T-helper 9 cell (primary cell): ENCODE measurements around the gene ELF5.

Source experiments
- DNase-seq: peaks from one replicate; pipeline ENCODE4 v3.0.0-alpha.2; 2020

ELF5 gene

GRCh38 chr11:34521265-34521664, 7.7 kb upstream of the ELF5 start:
- DNase-seq: no peak

DNA sequence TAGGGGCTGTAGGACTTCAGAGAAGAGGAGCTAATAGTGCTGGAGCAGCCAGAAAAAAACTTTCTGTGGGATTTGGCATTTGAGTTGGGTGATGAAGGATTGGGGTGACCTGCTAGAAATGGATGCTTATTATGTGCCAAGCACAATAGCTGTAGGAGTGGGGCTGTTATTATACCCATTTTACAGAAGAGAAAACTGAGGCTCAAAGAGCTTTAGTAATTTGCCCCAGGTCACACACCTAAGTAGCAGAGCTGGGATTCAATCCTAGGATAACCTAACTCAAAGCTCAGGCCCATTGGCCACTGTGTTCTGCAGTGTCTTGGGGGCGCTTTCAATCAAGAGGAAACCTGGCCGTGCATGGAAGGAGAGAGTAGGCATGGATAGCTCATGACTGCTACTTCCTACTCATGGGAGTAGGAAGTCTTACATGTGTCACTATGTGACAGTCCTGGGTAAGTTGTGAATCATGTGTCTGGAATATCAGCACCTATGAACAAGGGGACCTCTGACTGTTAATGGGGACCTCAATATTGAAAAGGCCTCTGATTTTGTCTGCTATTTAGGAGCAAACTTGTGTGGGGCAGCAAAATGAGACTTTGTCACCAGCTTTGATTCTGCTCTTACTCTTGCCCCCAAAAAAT, 6.1 kb upstream of the ELF5 start:
- no peak for DNase-seq

GRCh38 chr11:34516247-34517040, 2.9 kb upstream of the ELF5 start:
- DNase-seq: no peak

- no peak for DNase-seq
Measured at GRCh38 chr11:34514597-34514996, 1.0 kb upstream of the ELF5 start.

DNA sequence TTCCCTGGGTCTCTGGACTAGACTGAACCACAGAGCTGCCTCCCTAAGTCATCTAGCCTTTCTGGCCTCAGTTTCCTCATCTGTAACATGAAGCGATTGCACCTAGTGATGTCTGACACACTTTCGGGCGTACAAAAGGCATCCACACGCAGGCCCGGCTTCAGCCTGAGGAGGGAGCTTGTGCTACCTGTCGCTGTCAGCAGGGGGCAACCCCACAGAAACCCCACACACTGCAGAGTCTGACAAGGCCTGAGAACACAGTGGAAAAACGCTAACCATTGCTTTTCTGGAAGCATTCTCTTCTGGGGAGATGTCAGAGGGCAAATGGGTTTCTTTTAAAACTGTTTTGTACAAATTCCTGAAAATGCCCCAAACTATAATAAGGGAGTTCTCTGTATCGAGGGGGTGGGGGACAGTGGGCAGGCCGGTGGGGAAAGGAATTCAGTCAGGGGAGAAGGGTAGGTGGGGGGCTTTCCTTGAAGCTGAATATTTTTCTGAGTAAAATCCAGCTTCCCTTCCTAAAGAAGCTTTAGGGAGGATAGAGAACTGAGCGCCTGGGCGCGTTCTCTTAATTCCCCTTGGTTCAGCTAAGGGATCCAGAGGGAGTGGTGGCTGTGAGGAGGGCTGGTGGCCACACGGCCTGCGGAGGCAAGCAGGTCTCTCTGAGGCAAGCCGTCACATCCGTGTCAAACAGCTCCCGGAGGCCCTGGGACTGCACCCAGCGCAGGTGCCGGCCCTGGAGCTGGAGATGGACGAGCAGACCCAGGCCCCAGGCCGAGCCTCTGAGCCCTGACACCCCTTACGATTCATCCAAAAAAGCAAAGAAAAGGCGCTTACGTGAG, 533 bp downstream of the ELF5 start:
- peak; percentile 21 for DNase-seq

- no peak for DNase-seq
Measured at GRCh38 chr11:34510673-34511072, 2.9 kb downstream of the ELF5 start.

DNA sequence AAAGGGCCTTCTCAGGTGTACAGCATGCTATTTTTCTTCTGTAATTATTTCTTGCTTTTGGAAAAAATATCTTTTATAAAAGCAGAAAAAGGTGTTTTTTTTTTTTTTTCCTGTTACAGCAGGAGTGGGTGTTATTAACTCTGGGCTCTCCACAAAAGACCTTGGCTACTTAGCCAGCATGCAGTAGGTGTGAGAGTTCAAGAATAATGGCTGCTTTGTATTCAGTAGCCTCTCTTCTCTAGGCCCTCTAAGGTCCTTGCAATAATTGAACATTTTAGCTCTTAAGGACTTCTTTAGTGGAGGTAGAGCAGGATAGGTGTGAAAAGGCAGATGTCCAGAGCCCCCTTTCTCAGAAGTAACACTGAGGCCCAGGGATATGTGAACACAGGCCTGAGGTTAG, 3.4 kb downstream of the ELF5 start:
- DNase-seq: no peak

GRCh38 chr11:34509336-34509876, 4.2 kb downstream of the ELF5 start:
- DNase-seq: no peak

DNA sequence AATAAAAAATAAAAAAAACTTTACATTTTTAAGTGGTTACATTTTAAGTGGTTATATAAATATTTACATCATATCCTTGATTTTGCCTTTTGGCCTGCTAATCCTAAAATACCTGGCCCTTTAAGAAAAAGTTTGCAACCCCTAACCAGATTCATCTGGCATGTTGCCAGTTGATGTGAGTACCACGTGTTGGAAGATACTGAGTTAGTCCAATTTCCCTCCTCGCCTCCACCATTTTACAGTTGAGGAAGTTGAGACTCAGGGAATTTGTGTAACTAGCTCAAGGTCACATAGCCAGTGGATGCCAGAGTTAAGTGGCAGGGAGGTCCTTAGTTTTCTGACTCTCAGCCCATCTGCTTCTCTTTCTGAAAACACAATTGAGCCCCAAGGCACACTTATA, 5.1 kb downstream of the ELF5 start:
- DNase-seq: no peak

- no peak for DNase-seq
Measured at GRCh38 chr11:34507610-34508009, 6.0 kb downstream of the ELF5 start.

DNA sequence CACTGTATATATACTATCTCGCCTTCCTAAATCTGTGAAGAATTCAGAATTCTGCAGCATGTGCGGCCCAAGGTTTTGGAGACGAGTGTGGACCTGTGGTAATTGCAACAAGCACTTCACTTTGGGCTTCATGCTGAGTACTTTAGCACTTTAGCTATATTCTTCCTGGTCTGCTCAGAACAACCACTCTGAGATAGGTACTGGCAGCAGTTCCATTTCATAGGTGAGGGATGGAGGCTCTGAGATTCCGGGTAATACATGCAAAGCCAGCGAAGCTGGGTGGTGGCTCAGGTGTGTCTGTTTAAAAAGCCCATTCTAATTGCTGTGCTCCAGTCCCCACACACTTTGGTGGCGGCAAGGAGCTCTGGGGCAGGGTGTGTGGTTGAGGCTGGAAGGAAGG, 6.4 kb downstream of the ELF5 start:
- DNase-seq: no peak

GRCh38 chr11:34505874-34506273, 7.7 kb downstream of the ELF5 start:
- DNase-seq: no peak

- no peak for DNase-seq
Measured at GRCh38 chr11:34502949-34503348, 10.6 kb downstream of the ELF5 start.

DNA sequence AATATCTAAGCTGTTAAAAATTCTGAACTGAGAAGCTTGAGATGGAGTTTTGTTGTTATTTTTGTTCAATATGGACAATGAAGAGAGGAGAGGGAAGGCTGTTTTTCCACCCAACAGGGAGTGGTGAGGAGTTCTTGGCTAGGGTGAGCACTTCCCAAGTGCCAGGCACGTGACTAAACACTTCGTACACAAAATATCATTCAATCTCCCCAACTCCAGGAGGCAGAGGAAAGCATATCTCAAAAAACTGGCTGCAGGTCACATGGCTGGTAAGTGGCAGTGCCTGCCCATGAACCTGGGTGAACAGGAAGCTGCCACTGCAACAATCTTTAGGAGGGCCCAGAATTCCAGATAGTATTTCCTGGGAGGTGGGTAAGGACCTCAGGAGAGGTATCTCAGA, 11.6 kb downstream of the ELF5 start:
- DNase-seq: no peak

DNA sequence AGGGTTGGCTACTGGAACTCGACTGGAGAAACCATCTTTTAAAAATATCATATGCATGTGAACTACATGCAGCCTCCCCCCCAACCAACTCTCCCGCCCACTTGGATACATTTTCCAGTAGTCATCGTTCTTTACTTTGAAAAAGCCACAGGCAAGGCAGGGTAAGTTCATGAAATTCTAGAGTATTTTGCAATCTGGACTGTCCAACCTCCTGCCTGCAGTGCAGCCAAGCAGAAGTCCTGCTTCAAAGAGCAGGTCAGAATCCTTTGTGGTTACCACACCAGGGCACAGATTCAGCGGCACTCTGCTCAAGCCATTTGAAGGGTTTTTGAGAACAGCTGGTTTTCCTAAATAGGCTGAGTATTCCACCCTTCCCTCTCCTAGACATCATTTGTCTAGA, 12.1 kb downstream of the ELF5 start:
- DNase-seq: no peak

DNA sequence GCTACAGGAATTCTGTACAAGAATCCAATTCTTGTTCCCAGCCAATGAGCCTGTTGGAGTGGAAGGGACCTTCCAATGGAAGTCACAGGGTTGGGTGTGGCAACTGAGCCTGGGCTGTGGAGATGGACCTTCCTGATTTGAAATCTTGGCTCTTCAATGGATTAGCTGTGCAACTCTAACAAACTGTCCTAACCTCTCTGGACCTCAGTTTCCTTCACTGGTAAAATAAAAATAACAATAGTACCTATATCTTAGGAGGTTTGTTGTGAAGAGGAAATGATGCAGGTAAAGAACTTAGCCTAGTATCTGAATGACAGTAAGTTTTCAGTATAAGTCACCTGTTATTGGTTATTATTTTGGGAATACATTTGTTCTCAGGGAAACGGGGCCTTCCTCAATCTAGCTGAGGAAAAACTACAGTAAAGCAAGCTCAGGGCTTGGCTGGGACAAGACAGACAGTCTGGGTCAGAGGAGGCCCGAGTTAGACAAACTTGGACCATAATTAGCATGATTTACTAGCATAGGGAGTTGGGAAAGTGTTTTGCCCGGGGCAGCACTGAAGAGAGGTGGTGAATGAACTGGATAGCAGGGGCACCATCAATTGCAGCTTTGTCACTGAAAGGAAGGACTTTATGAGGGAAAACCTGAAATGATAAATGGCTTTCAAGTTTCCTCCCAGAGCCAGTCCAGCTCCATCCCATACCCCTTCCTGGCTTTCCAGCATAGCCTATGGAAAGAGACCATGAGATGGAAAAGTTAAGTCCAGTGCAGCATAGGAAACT, 13.7 kb downstream of the ELF5 start:
- DNase-seq: no peak

GRCh38 chr11:34495724-34496377, 17.7 kb downstream of the ELF5 start:
- DNase-seq: no peak

DNA sequence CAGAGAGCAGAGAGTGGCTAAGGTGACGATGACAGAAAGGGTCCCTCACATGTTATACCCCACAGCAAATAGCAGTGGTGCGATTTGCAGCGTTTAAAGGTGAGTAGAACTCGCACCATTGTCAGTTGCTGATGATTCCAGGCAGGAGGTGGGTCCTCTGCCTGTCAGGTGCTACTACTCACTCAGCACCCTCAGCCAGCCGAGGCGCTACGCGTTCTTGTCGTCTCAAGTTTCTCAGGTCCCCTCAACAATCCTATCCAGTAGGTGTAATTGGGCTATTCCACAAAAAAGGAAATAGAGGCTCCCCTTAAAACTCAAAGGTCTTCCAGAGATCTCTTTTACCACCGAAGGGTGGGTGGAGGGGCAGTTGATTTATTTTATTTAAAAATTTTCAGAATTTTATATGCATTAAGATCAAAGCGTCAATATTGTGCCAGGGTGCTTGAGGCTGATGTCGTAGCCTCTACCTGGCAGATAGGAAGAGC, 18.3 kb downstream of the ELF5 start:
- no peak for DNase-seq

GRCh38 chr11:34493926-34494595, 19.5 kb downstream of the ELF5 start:
- no peak for DNase-seq

DNA sequence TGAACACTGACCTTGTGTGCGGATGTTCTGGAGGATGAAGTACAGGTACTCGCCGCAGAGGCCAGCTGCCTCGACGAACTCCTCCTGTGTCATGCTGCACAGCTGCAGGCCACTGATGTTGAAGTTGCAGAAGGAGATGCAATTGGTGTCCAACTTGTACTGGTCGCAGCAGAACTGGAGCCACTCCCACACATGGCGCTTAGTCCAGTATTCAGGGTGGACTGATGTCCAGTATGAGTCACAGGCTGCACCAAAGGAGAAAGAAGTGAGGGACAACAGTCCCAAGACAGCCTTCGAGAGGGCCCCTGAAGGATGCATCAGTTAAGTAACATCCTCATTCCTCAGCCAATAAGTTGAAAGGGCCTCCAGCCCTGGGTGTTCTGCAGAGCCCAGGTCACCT, 20.1 kb downstream of the ELF5 start:
- DNase-seq: no peak

GRCh38 chr11:34492806-34493414, 20.7 kb downstream of the ELF5 start:
- peak; percentile 12 for DNase-seq
